ENCODE measurements around the gene HIVEP3.

- TF ChIP-seq CTCF (conservative IDR thresholded peaks at IDR 0.05; ENCODE audit: low read length) (no peak), EZH2phosphoT487 (IDR thresholded peaks at IDR 0.05; ENCODE audit: borderline replicate concordance) (no peak)
These were observed 35.2 kb downstream of the HIVEP3 start for GRCh38 chr1:41883507-41883906.

All from Loucy (cell line).